GM12878 (cell line): ENCODE measurements around the gene TADA2A. TPM values are rescaled to one million over a fixed set of nuclear protein-coding genes. Genes with fewer than 3 reads are reported as not detected.
A peak's percentile ranks its signal among the peaks of the same experiment; 100 is the strongest.

Experiments
- CREB1 ChIP-seq: IDR thresholded peaks from 2 replicates; pipeline ENCODE4 v1.6.1; 2012; ENCODE audit warnings: low read depth, mild to moderate bottlenecking, inconsistent platforms
- E2F8 ChIP-seq: fragments of 450-650 bp; IDR thresholded peaks from 2 replicates; pipeline ENCODE4 v1.6.1; 2018; ENCODE audit warnings: mild to moderate bottlenecking, low read depth, moderate library complexity; ENCODE audit not compliant: partially characterized antibody
- EED ChIP-seq: sonication (generic); IDR thresholded peaks from 2 replicates; pipeline ENCODE4 v1.6.1; 2016; ENCODE audit warnings: antibody characterized with exemption, low read depth
- NFIC ChIP-seq: IDR thresholded peaks from 2 replicates; pipeline ENCODE4 v1.6.1; 2012; ENCODE audit warnings: low read depth, mild to moderate bottlenecking, inconsistent platforms, low read length, moderate library complexity
- RAD51 ChIP-seq: fragments of 450-650 bp; IDR thresholded peaks from 2 replicates; pipeline ENCODE4 v1.6.1; 2016; ENCODE audit warnings: moderate library complexity, mild to moderate bottlenecking, inconsistent platforms
- REST ChIP-seq: IDR thresholded peaks from 2 replicates; pipeline ENCODE4 v1.6.1; 2012; ENCODE audit warnings: mild to moderate bottlenecking, low read depth, low read length
- SMARCA5 ChIP-seq: fragments of 450-650 bp; IDR thresholded peaks from 2 replicates; pipeline ENCODE4 v1.6.1; 2017; ENCODE audit warnings: mild to moderate bottlenecking
- SP1 ChIP-seq: IDR thresholded peaks from one replicate; pipeline ENCODE4 v1.6.1; 2011; ENCODE audit warnings: low read depth, low read length
- TAF1 ChIP-seq: IDR thresholded peaks from 2 replicates; pipeline ENCODE4 v1.6.1; 2011; ENCODE audit warnings: mild to moderate bottlenecking, low read depth, low read length, borderline replicate concordance
- ZBTB11 ChIP-seq: fragments of 450-650 bp; formaldehyde crosslinking; IDR thresholded peaks from 2 replicates; pipeline ENCODE4 v1.5.0; 2022; ENCODE audit warnings: mild to moderate bottlenecking, missing genetic modification characterization
- polyA plus RNA-seq, 11 experiments: library from polyadenylated mRNA; depleted of rRNA in 4 of 11; unstranded in 6 of 11; stranded (reverse) in 5 of 11; fragments of >200 nt; fragmentation: Nextera tagmentation in 4 of 11; fragmentation: Illumina TruSeq in 1 of 11; extraction: Ambion mirVana in 4 of 11; extraction: Trizol in 1 of 11; gene quantifications; 1 replicate in 1 of 11; 2 replicates in 10 of 11; pipeline versions ENCODE4 v1.2.1 to v1.2.3, GENCODE V29; 2011 to 2016; ENCODE audit warnings: inconsistent platforms in 2 of 11, missing spikeins in 2 of 11, low read depth in 1 of 11
- total RNA-seq, 4 experiments: library from RNA; depleted of rRNA in 3 of 4; stranded (reverse); fragments of >200 nt in 3 of 4; fragmentation: Illumina TruSeq in 1 of 4; extraction: Trizol in 1 of 4; gene quantifications; 2 replicates each; pipeline versions ENCODE4 v1.2.1 to v1.2.3, GENCODE V29; 2013 to 2021

Gene TADA2A
- total and polyA plus RNA-seq, 10 of the 15 experiments (the other 5 are each of a cell fraction or from before 2014, with no cell fraction given): 19.6 to 43.8 (median 34.1) TPM

GRCh38 chr17:37358098-37358829 is 48.4 kb upstream of the TADA2A start (continued):
- TF ChIP-seq TAF1 (peak; percentile 15; the same call in 1 of the 2 replicates), E2F8 (no peak), ZBTB11 (no peak), NFIC (no peak), EED (0 out of 2 replicates have a peak, but pooled peaks have one; percentile 16), RAD51 (0 out of 2 replicates have a peak, but pooled peaks have one; percentile 37), REST (no peak), SP1 (no peak), CREB1 (no peak), SMARCA5 (no peak)
